Upper lobe of left lung (tissue), 6 donors: ENCODE measurements around the gene MEPCE. TPM values are rescaled to one million over a fixed set of nuclear protein-coding genes. Genes with fewer than 3 reads are reported as not detected.

Source experiments
- ATAC-seq, 2 donors: fragments of 200-7000 bp; cut with Tn5 transposase; one replicate each; pipeline ENCODE4 v1.9.1; 2022; ENCODE audit warnings: mild to moderate bottlenecking in 2 of 2, moderate library complexity in 2 of 2; ENCODE audit not compliant: low FRiP score in 2 of 2
- DNase-seq, 2 donors: peaks; one replicate each; pipeline ENCODE4 v3.0.0-alpha.2; 2019 to 2020
- H3K27ac ChIP-seq, 4 donors: fragments of 200-600 bp; sonication (generic); one replicate each; pipeline ENCODE4 v1.5.1; 2016 to 2019
- H3K27me3 ChIP-seq, 4 donors: fragments of 200-600 bp; sonication (generic); one replicate each; pipeline ENCODE4 v1.5.1; 2017 to 2019
- H3K36me3 ChIP-seq, 4 donors: fragments of 200-600 bp; sonication (generic); one replicate each; pipeline ENCODE4 v1.5.1; 2016 to 2019
- H3K4me1 ChIP-seq, 4 donors: fragments of 200-600 bp; sonication (generic); one replicate each; pipeline ENCODE4 v1.5.1; 2018 to 2019
- H3K4me3 ChIP-seq, 4 donors: fragments of 200-600 bp; sonication (generic); one replicate each; pipeline ENCODE4 v1.5.1; 2017 to 2019; ENCODE audit warnings: mild to moderate bottlenecking in 2 of 4, moderate library complexity in 1 of 4
- H3K9me3 ChIP-seq, 4 donors: fragments of 200-600 bp; sonication (generic); one replicate each; pipeline ENCODE4 v1.5.1; 2018 to 2019
- EP300 ChIP-seq, 4 donors: sonication (generic); formaldehyde crosslinking; IDR thresholded peaks; one replicate each; pipeline ENCODE4 v1.5.1; 2017; ENCODE audit warnings: antibody characterized with exemption in 4 of 4, control low read depth in 2 of 4
- POLR2A ChIP-seq, 4 donors: fragments of 450-650 bp; IDR thresholded peaks; one replicate each; pipeline ENCODE4 v1.5.1; 2016 to 2017; ENCODE audit warnings: antibody characterized with exemption in 4 of 4, mild to moderate bottlenecking in 2 of 4
- POLR2AphosphoS5 ChIP-seq, 2 donors: sonication (generic); formaldehyde crosslinking; IDR thresholded peaks; one replicate each; pipeline ENCODE4 v1.5.1; 2017; ENCODE audit warnings: antibody characterized with exemption in 2 of 2
- WGBS, 2 donors: methylation state at CpG; one replicate each; pipeline ENCODE4 v1.1.5; 2017 to 2018; 5-methylcytosine and 5-hydroxymethylcytosine counted together
- total RNA-seq, 6 donors: library from RNA; depleted of rRNA in 4 of 6; stranded (reverse); fragments of >200 nt in 4 of 6; gene quantifications; one replicate each; pipeline versions ENCODE4 v1.1.0 to v1.2.1, GENCODE V29; 2016 to 2021
- TF ChIP-seq, protein P1 (sequence below), 6 experiments: fragments of 450-650 bp in 4 of 6; fragments of 200-600 bp in 2 of 6; sonication (generic) in 2 of 6; IDR thresholded peaks; one replicate each; pipeline ENCODE4 v1.5.1; 2016 to 2019; ENCODE audit warnings: antibody characterized with exemption in 6 of 6
- donor health status: DM: no; HTN: no; CAD: no; lungs with moderate emphysema.
- donor health status: DM: no; HTN: yes; CAD: no; lungs with severe emphysema.

MEPCE gene
- total RNA-seq, 6 donors from 2014 or later: 19.3 to 45.4 (median 37.9) TPM

DNA sequence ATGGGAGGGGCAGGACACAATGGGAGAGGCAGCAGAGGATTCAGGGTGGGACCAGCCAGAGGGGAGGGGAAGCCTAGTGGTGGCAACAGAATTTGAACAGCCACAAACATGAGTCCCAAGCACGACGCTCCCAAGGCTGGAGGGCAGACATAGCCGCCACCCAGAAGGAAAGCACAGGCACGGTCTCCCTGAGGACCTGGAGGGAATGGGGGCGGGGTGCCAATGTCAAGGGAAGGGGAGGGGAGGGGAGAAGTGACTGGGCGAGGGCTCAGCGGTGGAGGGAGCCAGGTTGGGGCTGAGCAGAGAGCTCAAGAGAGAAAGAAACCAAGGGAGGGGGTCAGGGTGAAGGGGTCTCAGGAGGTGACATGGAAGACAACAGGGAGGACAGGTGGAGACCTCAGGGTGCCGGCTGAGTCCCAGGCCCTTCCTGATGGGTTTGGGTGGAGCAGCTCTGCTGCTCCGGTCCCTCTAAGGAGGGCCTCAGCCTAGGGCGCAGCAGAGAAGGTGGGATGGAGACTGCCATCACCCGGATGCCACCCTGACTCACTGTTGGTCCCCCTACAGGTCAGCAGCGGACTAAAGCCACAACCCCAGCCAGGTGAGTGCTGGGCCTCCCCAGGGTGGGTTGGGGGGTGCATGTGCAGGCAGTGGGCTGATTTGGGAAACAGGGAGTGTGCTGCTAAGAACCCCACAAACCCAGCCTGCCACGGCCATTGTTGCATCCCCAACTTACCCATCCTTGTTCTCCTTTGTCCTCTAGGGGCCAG lies 32.1 kb upstream of the MEPCE start:
- Histone ChIP-seq H3K27me3 (no peaks in the 10 kb centered on the region), H3K4me1 (peaks cover 0 to 15% (median 13%) of the 10 kb centered on the region in 4 donors), H3K9me3 (no peaks in the 10 kb centered on the region), H3K4me3 (no peak overlapping the region), H3K27ac (no peak overlapping the region), H3K36me3 (no peaks in the 10 kb centered on the region)
- ATAC-seq (no peak), DNase-seq (no peak)
- 61 to 68% methylated on average over 11 of the region's 13 CpGs for WGBS, 2 donors
- TF ChIP-seq, protein P1, sequence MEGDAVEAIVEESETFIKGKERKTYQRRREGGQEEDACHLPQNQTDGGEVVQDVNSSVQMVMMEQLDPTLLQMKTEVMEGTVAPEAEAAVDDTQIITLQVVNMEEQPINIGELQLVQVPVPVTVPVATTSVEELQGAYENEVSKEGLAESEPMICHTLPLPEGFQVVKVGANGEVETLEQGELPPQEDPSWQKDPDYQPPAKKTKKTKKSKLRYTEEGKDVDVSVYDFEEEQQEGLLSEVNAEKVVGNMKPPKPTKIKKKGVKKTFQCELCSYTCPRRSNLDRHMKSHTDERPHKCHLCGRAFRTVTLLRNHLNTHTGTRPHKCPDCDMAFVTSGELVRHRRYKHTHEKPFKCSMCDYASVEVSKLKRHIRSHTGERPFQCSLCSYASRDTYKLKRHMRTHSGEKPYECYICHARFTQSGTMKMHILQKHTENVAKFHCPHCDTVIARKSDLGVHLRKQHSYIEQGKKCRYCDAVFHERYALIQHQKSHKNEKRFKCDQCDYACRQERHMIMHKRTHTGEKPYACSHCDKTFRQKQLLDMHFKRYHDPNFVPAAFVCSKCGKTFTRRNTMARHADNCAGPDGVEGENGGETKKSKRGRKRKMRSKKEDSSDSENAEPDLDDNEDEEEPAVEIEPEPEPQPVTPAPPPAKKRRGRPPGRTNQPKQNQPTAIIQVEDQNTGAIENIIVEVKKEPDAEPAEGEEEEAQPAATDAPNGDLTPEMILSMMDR (IDR thresholded peaks at IDR 0.05): no peak
- TF ChIP-seq POLR2A (IDR thresholded peaks at IDR 0.05) (no peak), POLR2AphosphoS5 (IDR thresholded peaks at IDR 0.05) (no peak), EP300 (IDR thresholded peaks at IDR 0.05) (no peak)

DNA sequence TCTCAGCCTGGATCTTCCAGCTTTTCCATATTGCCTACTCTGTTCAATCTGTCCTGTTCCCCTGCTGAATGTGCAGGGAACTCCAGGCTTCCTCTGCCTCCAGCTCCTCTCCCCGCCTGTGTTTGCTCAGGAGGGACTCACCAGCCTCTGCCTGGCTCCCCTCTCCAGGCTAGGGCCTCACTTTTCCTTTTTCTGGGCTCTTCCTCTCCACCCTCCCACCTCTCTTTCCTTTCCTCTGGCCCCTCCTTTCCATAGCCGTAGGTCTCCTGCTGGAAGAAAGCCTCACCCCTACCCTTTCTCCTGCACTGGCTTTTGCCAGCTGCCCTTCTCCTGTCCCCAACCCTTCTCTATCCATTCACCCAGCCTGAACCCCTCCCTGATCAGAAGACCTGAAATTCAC lies 31.4 kb upstream of the MEPCE start:
- ATAC-seq: no peak

DNA sequence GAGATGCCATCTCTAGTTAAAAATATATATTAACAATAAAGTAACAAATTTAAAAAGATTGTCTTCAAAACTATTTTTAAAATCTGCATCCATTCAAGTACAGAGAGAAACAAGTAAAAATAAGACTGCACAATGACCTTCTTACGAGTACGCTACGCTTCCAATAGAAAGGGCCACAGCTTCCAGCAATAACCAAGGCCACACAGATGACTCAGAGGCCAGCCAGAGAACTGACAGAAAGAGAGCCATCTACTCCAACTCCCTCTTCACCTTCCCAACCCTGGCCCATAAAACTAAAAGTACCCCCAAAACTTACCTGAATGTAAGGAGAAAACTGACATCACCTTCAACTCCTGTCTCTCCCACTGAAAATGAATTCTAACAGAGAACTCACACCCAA lies 29.6 kb upstream of the MEPCE start:
- ATAC-seq (no peak), DNase-seq (no peak)
- H3K36me3 ChIP-seq: no peaks in the 10 kb centered on the region
- 95 to 97% methylated on average over 3 of the region's 3 CpGs for WGBS, 2 donors
- TF ChIP-seq, protein P1 (IDR thresholded peaks at IDR 0.05): no peak
- no peak for TF ChIP-seq POLR2A (IDR thresholded peaks at IDR 0.05)
- no peak for TF ChIP-seq POLR2AphosphoS5 (IDR thresholded peaks at IDR 0.05)
- no peak for TF ChIP-seq EP300 (IDR thresholded peaks at IDR 0.05)
- no peak overlapping the region for H3K27ac ChIP-seq
- H3K4me1 ChIP-seq: peaks cover 0 to 15% (median 13%) of the 10 kb centered on the region in 4 donors
- H3K4me3 ChIP-seq: no peak overlapping the region
- H3K9me3 ChIP-seq: no peaks in the 10 kb centered on the region
- H3K27me3 ChIP-seq: no peaks in the 10 kb centered on the region

More for the DNA sequence above, 31.4 kb upstream of the MEPCE start:
- no peak overlapping the region for H3K27ac ChIP-seq
- no peaks in the 10 kb centered on the region for H3K36me3 ChIP-seq
- DNase-seq: no peak
- peaks cover 0 to 15% (median 13%) of the 10 kb centered on the region in 4 donors for H3K4me1 ChIP-seq
- no peaks in the 10 kb centered on the region for H3K9me3 ChIP-seq
- 41 to 44% methylated on average over 2 of the region's 2 CpGs for WGBS, 2 donors
- H3K27me3 ChIP-seq: no peaks in the 10 kb centered on the region
- no peak overlapping the region for H3K4me3 ChIP-seq
- TF ChIP-seq EP300 (IDR thresholded peaks at IDR 0.05) (no peak), POLR2AphosphoS5 (IDR thresholded peaks at IDR 0.05) (no peak), POLR2A (IDR thresholded peaks at IDR 0.05) (no peak)
- TF ChIP-seq, protein P1 (IDR thresholded peaks at IDR 0.05): no peak

DNA sequence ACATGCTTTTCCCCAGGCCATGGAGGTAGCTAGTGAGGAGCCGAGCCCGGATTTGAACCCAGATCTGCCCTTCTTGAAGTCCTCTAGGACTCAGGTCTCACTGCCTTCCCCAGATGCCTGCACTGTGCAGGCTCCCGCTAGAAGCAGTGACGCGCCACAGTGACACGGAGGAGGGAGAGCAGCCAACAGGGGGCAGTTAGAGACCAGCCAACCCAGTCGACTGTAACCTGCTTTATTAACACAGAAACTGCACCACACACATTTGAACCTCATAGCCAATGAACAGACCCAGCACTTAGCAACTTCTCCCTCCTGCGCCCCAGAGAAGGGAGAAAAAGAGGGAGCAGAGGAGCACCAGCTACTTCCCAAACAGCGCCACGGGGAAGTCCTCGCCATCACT lies 29.0 kb upstream of the MEPCE start:
- Histone ChIP-seq H3K36me3 (no peaks in the 10 kb centered on the region), H3K4me3 (no peak overlapping the region), H3K9me3 (no peaks in the 10 kb centered on the region), H3K27ac (no peak overlapping the region), H3K4me1 (peaks cover 0 to 15% (median 13%) of the 10 kb centered on the region in 4 donors), H3K27me3 (no peaks in the 10 kb centered on the region)
- ATAC-seq (no peak), DNase-seq (no peak)
- TF ChIP-seq POLR2A (IDR thresholded peaks at IDR 0.05) (no peak), POLR2AphosphoS5 (IDR thresholded peaks at IDR 0.05) (no peak), EP300 (IDR thresholded peaks at IDR 0.05) (no peak)
- TF ChIP-seq, protein P1 (IDR thresholded peaks at IDR 0.05): no peak
- WGBS, 2 donors: 71 to 88% methylated on average over 11 of the region's 11 CpGs

DNA sequence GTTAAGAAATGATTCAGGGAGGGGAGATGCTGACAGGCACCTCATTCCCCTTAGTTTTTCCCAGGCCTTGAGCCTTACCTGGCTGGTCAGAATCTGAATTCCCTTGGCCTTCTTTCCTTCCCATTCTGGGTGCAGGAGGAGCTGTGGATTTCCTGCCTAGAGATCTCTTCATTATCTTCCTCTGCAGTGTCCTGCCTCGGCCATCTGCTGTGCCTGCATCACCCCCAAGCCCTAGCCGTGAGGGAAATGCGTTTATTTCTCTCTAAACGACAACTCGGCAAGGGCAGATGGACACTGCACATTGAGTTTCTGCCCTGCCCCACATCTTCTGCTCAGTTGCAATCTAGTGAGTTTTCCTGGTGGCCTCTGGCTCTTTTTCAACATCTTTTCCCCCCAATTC lies 27.8 kb upstream of the MEPCE start:
- ATAC-seq: no peak
- Histone ChIP-seq H3K9me3 (no peaks in the 10 kb centered on the region), H3K27ac (no peak overlapping the region), H3K27me3 (no peaks in the 10 kb centered on the region), H3K4me1 (peaks cover 0 to 13% (median 9%) of the 10 kb centered on the region in 4 donors), H3K36me3 (no peaks in the 10 kb centered on the region), H3K4me3 (no peak overlapping the region)
- DNase-seq: no peak
- no peak for TF ChIP-seq POLR2A (IDR thresholded peaks at IDR 0.05)
- no peak for TF ChIP-seq POLR2AphosphoS5 (IDR thresholded peaks at IDR 0.05)
- TF ChIP-seq, protein P1 (IDR thresholded peaks at IDR 0.05): no peak
- no peak for TF ChIP-seq EP300 (IDR thresholded peaks at IDR 0.05)
- 72 to 78% methylated on average over 5 of the region's 5 CpGs for WGBS, 2 donors
